ENCODE measurements around the gene URGCP. TPM values are rescaled to one million over a fixed set of nuclear protein-coding genes. Genes with fewer than 3 reads are reported as not detected.

Gene URGCP
- total RNA-seq, 2 donors from 2014 or later = 23.2 to 23.8 TPM

DNA sequence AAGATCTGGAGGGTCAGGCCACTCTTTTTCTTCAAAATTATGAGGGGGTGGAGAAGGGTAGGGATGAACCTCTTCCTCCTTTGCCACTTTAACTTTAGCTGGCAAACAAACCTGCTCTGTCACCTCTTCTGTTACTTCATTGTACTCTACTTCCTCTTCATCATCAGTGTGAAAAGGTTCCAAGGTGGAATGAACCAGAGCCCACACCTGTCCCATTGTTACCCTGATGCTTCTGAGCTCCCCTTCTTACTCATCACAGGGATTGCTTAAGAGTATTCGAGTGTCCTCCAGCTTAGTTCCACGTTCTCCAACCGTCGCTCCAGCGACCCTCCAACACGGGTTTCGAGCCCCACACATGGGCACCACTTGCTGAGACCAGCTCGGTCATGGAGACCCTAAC lies 42.3 kb downstream of the URGCP start:
- Histone ChIP-seq H3K4me3 (ENCODE audit: low read length) (no peak overlapping the region), H3K36me3 (ENCODE audit: control insufficient read depth, insufficient read depth, low read length) (peaks cover 22% of the 10 kb centered on the region), H3K4me1 (ENCODE audit: control insufficient read depth, insufficient read depth, low read length) (peaks cover 7% of the 10 kb centered on the region), H3K9ac (ENCODE audit: extremely low read depth, low read length, poor library complexity, severe bottlenecking) (no peak overlapping the region), H3K27me3 (ENCODE audit: control insufficient read depth, insufficient read depth, low read length, poor library complexity, severe bottlenecking) (no peaks in the 10 kb centered on the region), H3K27ac (ENCODE audit: low read depth, low read length) (no peak overlapping the region), H3K9me3 (ENCODE audit: control insufficient read depth, low read length) (peaks cover 22% of the 10 kb centered on the region)
- Mint-ChIP-seq H3K36me3 (ENCODE audit: low read depth) (peaks cover 25% of the 10 kb centered on the region), H3K4me1 (peaks cover 15% of the 10 kb centered on the region), H3K27ac (no peak overlapping the region), H3K27me3 (ENCODE audit: insufficient read depth) (peaks cover 2% of the 10 kb centered on the region), H3K4me3 (no peak overlapping the region), H3K9me3 (peaks cover 20% of the 10 kb centered on the region)
- DNase-seq = no peak
- 94 to 97% methylated on average over 6 to 8 of the region's 8 CpGs for WGBS, 2 experiments (ENCODE audit: insufficient coverage in 1 of 2, insufficient read length in 1 of 2)
- TF ChIP-seq, protein P1, sequence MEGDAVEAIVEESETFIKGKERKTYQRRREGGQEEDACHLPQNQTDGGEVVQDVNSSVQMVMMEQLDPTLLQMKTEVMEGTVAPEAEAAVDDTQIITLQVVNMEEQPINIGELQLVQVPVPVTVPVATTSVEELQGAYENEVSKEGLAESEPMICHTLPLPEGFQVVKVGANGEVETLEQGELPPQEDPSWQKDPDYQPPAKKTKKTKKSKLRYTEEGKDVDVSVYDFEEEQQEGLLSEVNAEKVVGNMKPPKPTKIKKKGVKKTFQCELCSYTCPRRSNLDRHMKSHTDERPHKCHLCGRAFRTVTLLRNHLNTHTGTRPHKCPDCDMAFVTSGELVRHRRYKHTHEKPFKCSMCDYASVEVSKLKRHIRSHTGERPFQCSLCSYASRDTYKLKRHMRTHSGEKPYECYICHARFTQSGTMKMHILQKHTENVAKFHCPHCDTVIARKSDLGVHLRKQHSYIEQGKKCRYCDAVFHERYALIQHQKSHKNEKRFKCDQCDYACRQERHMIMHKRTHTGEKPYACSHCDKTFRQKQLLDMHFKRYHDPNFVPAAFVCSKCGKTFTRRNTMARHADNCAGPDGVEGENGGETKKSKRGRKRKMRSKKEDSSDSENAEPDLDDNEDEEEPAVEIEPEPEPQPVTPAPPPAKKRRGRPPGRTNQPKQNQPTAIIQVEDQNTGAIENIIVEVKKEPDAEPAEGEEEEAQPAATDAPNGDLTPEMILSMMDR (conservative IDR thresholded peaks at IDR 0.05) = no peak

DNA sequence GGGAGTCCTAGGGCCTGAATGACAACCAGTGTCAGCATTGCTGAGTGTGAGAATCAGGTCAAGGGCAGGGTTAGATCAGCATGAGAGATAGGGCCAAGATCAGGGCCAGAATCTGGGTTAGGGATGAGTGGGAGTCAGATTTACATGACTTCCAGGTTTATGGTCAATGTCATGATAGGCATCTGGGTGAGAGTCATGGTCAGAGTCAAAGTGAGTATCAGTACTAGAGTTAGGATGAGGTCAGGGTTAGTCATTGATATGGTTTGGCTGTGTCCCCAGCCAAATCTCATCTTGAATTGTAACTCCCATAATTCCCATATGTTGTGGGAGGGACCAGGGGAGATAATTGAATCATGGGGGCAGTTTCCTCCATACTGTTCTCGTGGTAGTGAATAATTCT lies 49.4 kb downstream of the URGCP start:
- no peak overlapping the region for H3K4me3 ChIP-seq (ENCODE audit: low read length)
- Mint-ChIP-seq H3K27me3 (ENCODE audit: insufficient read depth) (peaks cover 3% of the 10 kb centered on the region), H3K4me3 (no peak overlapping the region), H3K36me3 (ENCODE audit: low read depth) (peaks cover 4% of the 10 kb centered on the region), H3K27ac (no peak overlapping the region), H3K9me3 (peaks cover 14% of the 10 kb centered on the region), H3K4me1 (peaks cover under 1% of the 10 kb centered on the region)
- H3K9ac ChIP-seq (ENCODE audit: extremely low read depth, low read length, poor library complexity, severe bottlenecking) = no peak overlapping the region
- H3K27ac ChIP-seq (ENCODE audit: low read depth, low read length) = no peak overlapping the region
- TF ChIP-seq, protein P1 (conservative IDR thresholded peaks at IDR 0.05) = no peak
- no peaks in the 10 kb centered on the region for H3K4me1 ChIP-seq (ENCODE audit: control insufficient read depth, insufficient read depth, low read length)
- no peaks in the 10 kb centered on the region for H3K36me3 ChIP-seq (ENCODE audit: control insufficient read depth, insufficient read depth, low read length)
- H3K9me3 ChIP-seq (ENCODE audit: control insufficient read depth, low read length) = peaks cover 14% of the 10 kb centered on the region
- WGBS, 2 experiments (ENCODE audit: insufficient coverage in 1 of 2, insufficient read length in 1 of 2) = 91 to 100% methylated on average over 1 of the region's 1 CpG
- DNase-seq = no peak
- H3K27me3 ChIP-seq (ENCODE audit: control insufficient read depth, insufficient read depth, low read length, poor library complexity, severe bottlenecking) = no peaks in the 10 kb centered on the region

- H3K9me3 ChIP-seq (ENCODE audit: control insufficient read depth, low read length) = peaks cover 14% of the 10 kb centered on the region
- H3K27ac ChIP-seq (ENCODE audit: low read depth, low read length) = no peak overlapping the region
- Mint-ChIP-seq H3K4me1 (no peaks in the 10 kb centered on the region), H3K4me3 (no peak overlapping the region), H3K9me3 (peaks cover 14% of the 10 kb centered on the region), H3K27me3 (ENCODE audit: insufficient read depth) (peaks cover 3% of the 10 kb centered on the region), H3K36me3 (ENCODE audit: low read depth) (peaks cover 4% of the 10 kb centered on the region), H3K27ac (no peak overlapping the region)
- H3K36me3 ChIP-seq (ENCODE audit: control insufficient read depth, insufficient read depth, low read length) = no peaks in the 10 kb centered on the region
- TF ChIP-seq, protein P1 (conservative IDR thresholded peaks at IDR 0.05) = no peak
- no peak for DNase-seq
- no peak overlapping the region for H3K9ac ChIP-seq (ENCODE audit: extremely low read depth, low read length, poor library complexity, severe bottlenecking)
- no peak overlapping the region for H3K4me3 ChIP-seq (ENCODE audit: low read length)
- WGBS, 2 experiments (ENCODE audit: insufficient coverage in 1 of 2, insufficient read length in 1 of 2) = 77 to 91% methylated on average over 4 of the region's 4 CpGs
- no peaks in the 10 kb centered on the region for H3K27me3 ChIP-seq (ENCODE audit: control insufficient read depth, insufficient read depth, low read length, poor library complexity, severe bottlenecking)
- H3K4me1 ChIP-seq (ENCODE audit: control insufficient read depth, insufficient read depth, low read length) = no peaks in the 10 kb centered on the region
These were observed 50.1 kb downstream of the URGCP start for GRCh38 chr7:43856316-43856715.
